GM12878 (cell line): ENCODE measurements around the gene DENND1A. TPM values are rescaled to one million over a fixed set of nuclear protein-coding genes. Genes with fewer than 3 reads are reported as not detected.
A peak's percentile ranks its signal among the peaks of the same experiment; 100 is the strongest.

Source experiments
- ATAC-seq: fragments of 200-7000 bp; cut with Tn5 transposase; 3 replicates; pipeline ENCODE4 v1.9.1; 2020; ENCODE audit warnings: mild to moderate bottlenecking, moderate library complexity
- BruUV-seq: library from RNA; stranded (reverse); fragments of 400-500 nt; replicated peaks from 2 replicates; lab custom pipeline; 2021; lab: Mats Ljungman, UMichigan
- CTCF ChIA-PET: fragments of 300-600 bp; sonication (Branson Sonifier 250); formaldehyde crosslinking; extraction: SDS; loops from one replicate; lab custom pipeline; 2021; ENCODE audit warnings: inconsistent platforms; lab: Yijun Ruan, JAX
- POLR2A ChIA-PET: fragments of 350-600 bp; formaldehyde crosslinking; extraction: SDS; loops from one replicate; lab custom pipeline; 2021; ENCODE audit warnings: inconsistent platforms; lab: Charles Lee
- RAD21 ChIA-PET: fragments of 300-600 bp; sonication (Branson Sonifier 250); formaldehyde crosslinking; loops from one replicate; lab custom pipeline; 2023; ENCODE audit warnings: antibody characterized with exemption; ENCODE audit not compliant: unreplicated experiment; lab: Charles Lee
- SMC1A ChIA-PET: fragments of 300-600 bp; sonication (Branson Sonifier 250); formaldehyde crosslinking; loops from one replicate; lab custom pipeline; 2023; ENCODE audit not compliant: unreplicated experiment, uncharacterized antibody; lab: Charles Lee
- DNase-seq: peaks from one replicate; pipeline ENCODE4 v3.0.0-alpha.2; 2011; ENCODE audit warnings: low read depth, low spot score
- FAIRE-seq: peaks from 3 replicates; lab custom pipeline; 2011; peaks lifted over from hg19 to GRCh38; lab: Jason Lieb, UNC
- H2AFZ ChIP-seq: 2 replicates; pipeline ENCODE4 v1.6.0; 2011; ENCODE audit warnings: low read depth, low read length, control low read depth; ENCODE audit not compliant: control insufficient read depth
- H3K27ac ChIP-seq: 2 replicates; pipeline ENCODE4 v1.5.1; 2011; ENCODE audit warnings: control low read depth; ENCODE audit not compliant: control insufficient read depth, insufficient read depth
- H3K27me3 ChIP-seq, 2 experiments: replicated peaks in 1 of 2; 2 replicates each; pipeline versions ENCODE4 v1.6.0 to v1.6.1; 2011; ENCODE audit warnings: low read length in 1 of 2; ENCODE audit not compliant: control insufficient read depth in 2 of 2, insufficient read depth in 2 of 2
- H3K36me3 ChIP-seq, 2 experiments: 2 replicates each; pipeline ENCODE4 v1.5.1; 2011; ENCODE audit warnings: low read length in 1 of 2; ENCODE audit not compliant: control insufficient read depth in 2 of 2, insufficient read depth in 2 of 2
- H3K4me1 ChIP-seq: 2 replicates; pipeline ENCODE4 v1.6.1; 2011; ENCODE audit warnings: mild to moderate bottlenecking, low read length, moderate library complexity, mixed read lengths; ENCODE audit not compliant: control insufficient read depth, insufficient read depth
- H3K4me2 ChIP-seq: 2 replicates; pipeline ENCODE4 v1.6.0; 2011; ENCODE audit warnings: control low read depth; ENCODE audit not compliant: control insufficient read depth, insufficient read depth
- H3K4me3 ChIP-seq: fragments of 200-600 bp; sonication (generic); 2 replicates; pipeline ENCODE4 v1.5.1; 2016
- H3K79me2 ChIP-seq: 2 replicates; pipeline ENCODE4 v1.6.0; 2011; ENCODE audit warnings: low read length; ENCODE audit not compliant: control insufficient read depth, insufficient read depth
- H3K9ac ChIP-seq: 2 replicates; pipeline ENCODE4 v1.8.0; 2011; ENCODE audit warnings: low read length, control low read depth, mixed read lengths; ENCODE audit not compliant: control insufficient read depth, insufficient read depth
- H3K9me3 ChIP-seq: replicated peaks from 3 replicates; pipeline ENCODE4 v1.5.1; 2011; ENCODE audit warnings: mild to moderate bottlenecking, low read length; ENCODE audit not compliant: control insufficient read depth, insufficient read depth
- H4K20me1 ChIP-seq: 2 replicates; pipeline ENCODE4 v1.6.0; 2011; ENCODE audit not compliant: control insufficient read depth, insufficient read depth
- BCL11A ChIP-seq: IDR thresholded peaks from 2 replicates; pipeline ENCODE4 v1.6.1; 2011; ENCODE audit warnings: low read depth, low read length
- BCL3 ChIP-seq: IDR thresholded peaks from 2 replicates; pipeline ENCODE4 v1.6.1; 2011; ENCODE audit warnings: borderline replicate concordance, low read depth, mild to moderate bottlenecking, moderate library complexity, low read length; ENCODE audit not compliant: insufficient read depth, poor library complexity, severe bottlenecking
- EP300 ChIP-seq, 2 experiments: fragments of 150-350 bp in 1 of 2; IDR thresholded peaks; 2 replicates each; pipeline ENCODE4 v1.6.1; 2011 to 2012; ENCODE audit warnings: low read depth in 2 of 2, low read length in 2 of 2, borderline replicate concordance in 1 of 2, improper control_type of control experiment in 1 of 2, inconsistent platforms in 1 of 2; ENCODE audit not compliant: control insufficient read depth in 1 of 2
- ESRRA ChIP-seq: IDR thresholded peaks from 2 replicates; pipeline ENCODE4 v1.6.1; 2012; ENCODE audit warnings: mild to moderate bottlenecking, low read length, improper control_type of control experiment
- GATAD2B ChIP-seq: fragments of 450-650 bp; conservative IDR thresholded peaks from 2 replicates; pipeline ENCODE4 v1.6.1; 2017; ENCODE audit warnings: low read depth, mild to moderate bottlenecking, moderate library complexity
- IRF3 ChIP-seq: fragments of 450-650 bp; IDR thresholded peaks from 2 replicates; pipeline ENCODE4 v1.6.1; 2014; ENCODE audit warnings: mild to moderate bottlenecking
- KAT2A ChIP-seq: conservative IDR thresholded peaks from 2 replicates; pipeline ENCODE4 v1.6.1; 2011; ENCODE audit warnings: low read depth, low read length; ENCODE audit not compliant: control insufficient read depth
- MAX ChIP-seq: IDR thresholded peaks from 2 replicates; pipeline ENCODE4 v1.6.1; 2012; ENCODE audit warnings: low read depth, low read length, improper control_type of control experiment
- NFYB ChIP-seq: IDR thresholded peaks from 2 replicates; pipeline ENCODE4 v1.6.1; 2011; ENCODE audit warnings: low read depth, mild to moderate bottlenecking, low read length, improper control_type of control experiment, moderate library complexity; ENCODE audit not compliant: insufficient read depth
- SMC3 ChIP-seq: IDR thresholded peaks from 2 replicates; pipeline ENCODE4 v1.6.1; 2011; ENCODE audit warnings: low read length, improper control_type of control experiment, borderline replicate concordance
- SREBF1 ChIP-seq: IDR thresholded peaks from 2 replicates; pipeline ENCODE4 v1.6.1; 2012; ENCODE audit warnings: mild to moderate bottlenecking, low read length
- WGBS: methylation state at CpG from one replicate; pipeline ENCODE4 v1.1.6; 2016; ENCODE audit warnings: low lambda C conversion rate; ENCODE audit not compliant: insufficient replicate concordance, insufficient coverage; ENCODE audit errors: missing lambda C conversion rate; 5-methylcytosine and 5-hydroxymethylcytosine counted together
- in situ Hi-C: fragments of 300-500 bp; cut with MboI; formaldehyde crosslinking; loops from 9 replicates; pipeline ENCODE4 v1.14.3; 2018; ENCODE audit warnings: mixed read lengths
- intact Hi-C: fragments of 100-400 bp; cut with micrococcal nuclease; formaldehyde crosslinking; loops from one replicate; pipeline ENCODE4 v1.14.2; 2022; ENCODE audit not compliant: unreplicated experiment
- polyA plus RNA-seq, 11 experiments: library from polyadenylated mRNA; depleted of rRNA in 4 of 11; unstranded in 6 of 11; stranded (reverse) in 5 of 11; fragments of >200 nt; fragmentation: Nextera tagmentation in 4 of 11; fragmentation: Illumina TruSeq in 1 of 11; extraction: Ambion mirVana in 4 of 11; extraction: Trizol in 1 of 11; gene quantifications; 1 replicate in 1 of 11; 2 replicates in 10 of 11; pipeline versions ENCODE4 v1.2.1 to v1.2.3, GENCODE V29; 2011 to 2016; ENCODE audit warnings: inconsistent platforms in 2 of 11, missing spikeins in 2 of 11, low read depth in 1 of 11
- total RNA-seq, 4 experiments: library from RNA; depleted of rRNA in 3 of 4; stranded (reverse); fragments of >200 nt in 3 of 4; fragmentation: Illumina TruSeq in 1 of 4; extraction: Trizol in 1 of 4; gene quantifications; 2 replicates each; pipeline versions ENCODE4 v1.2.1 to v1.2.3, GENCODE V29; 2013 to 2021
- TF ChIP-seq, protein P1 (sequence below): fragments of 450-650 bp; IDR thresholded peaks from 2 replicates; pipeline ENCODE4 v1.6.1; 2017; ENCODE audit warnings: mild to moderate bottlenecking, low read depth, inconsistent platforms; ENCODE audit not compliant: poor library complexity, severe bottlenecking

The DENND1A gene
- total and polyA plus RNA-seq, 10 of the 15 experiments (the other 5 are each of a cell fraction or from before 2014, with no cell fraction given) = 14.1 to 48.6 (median 35.2) TPM

DNA sequence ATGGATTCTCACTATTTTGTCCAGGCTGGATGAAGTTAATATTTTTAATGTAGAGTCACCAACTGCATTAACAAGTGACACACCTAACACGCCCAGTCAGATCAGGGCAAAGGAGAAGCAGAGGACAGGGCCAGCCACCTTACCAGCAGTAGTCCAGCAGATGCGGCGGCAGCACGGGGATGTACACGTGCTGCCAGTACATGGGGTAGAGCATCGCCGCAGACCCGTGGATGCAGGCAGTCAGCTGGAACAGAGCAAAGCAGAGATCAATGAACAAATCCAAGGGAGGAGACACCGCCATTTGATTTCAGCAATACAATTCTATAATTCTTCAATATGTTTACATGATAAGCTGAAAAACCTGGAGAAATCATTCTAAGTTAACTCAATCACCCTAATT, 299.7 kb downstream of the DENND1A start:
- H3K4me2 ChIP-seq = no peak overlapping the region
- FAIRE-seq = no peak
- no peaks in the 10 kb centered on the region for H3K79me2 ChIP-seq
- H3K9me3 ChIP-seq = no peaks in the 10 kb centered on the region
- H4K20me1 ChIP-seq = no peaks in the 10 kb centered on the region
- in situ Hi-C loops (no loop called here), intact Hi-C loops (no loop called here)
- no peaks in the 10 kb centered on the region for H3K4me1 ChIP-seq
- H3K27ac ChIP-seq = no peak overlapping the region
- peaks cover 0 to 10% of the 10 kb centered on the region in 2 experiments; a peak in 1 of 4 replicates for H3K36me3 ChIP-seq
- no peak for DNase-seq
- H3K4me3 ChIP-seq = no peak overlapping the region
- 95% methylated on average over 9 of the region's 9 CpGs for WGBS
- no peak overlapping the region for H2AFZ ChIP-seq
- BruUV-seq = no TSS peak
- H3K27me3 ChIP-seq = no peaks in the 10 kb centered on the region
- TF ChIP-seq SREBF1 (no peak), NFYB (no peak), BCL3 (no peak), ESRRA (no peak)
- SMC1A ChIA-PET = interaction anchor here (0.7 to 0.9 kb wide), 3 partner anchors 8 to 97 kb away, joined by 3 read pairs; no protein-coding TSS in a partner anchor
- no peak for ATAC-seq
- CTCF ChIA-PET = no interaction called here
- H3K9ac ChIP-seq = no peak overlapping the region
- POLR2A ChIA-PET = interaction anchor here (0.7 kb wide), 1 partner anchor 72 kb away, joined by 11 read pairs; no protein-coding TSS in a partner anchor
- RAD21 ChIA-PET = no interaction called here

- Histone ChIP-seq H3K79me2 (no peaks in the 10 kb centered on the region), H3K4me1 (no peaks in the 10 kb centered on the region), H3K4me3 (no peak overlapping the region), H2AFZ (no peak overlapping the region), H3K4me2 (no peak overlapping the region), H4K20me1 (no peaks in the 10 kb centered on the region), H3K9ac (no peak overlapping the region), H3K9me3 (no peaks in the 10 kb centered on the region), H3K27ac (no peak overlapping the region), H3K36me3 (peaks cover 0 to 10% of the 10 kb centered on the region in 2 experiments; a peak in 1 of 4 replicates), H3K27me3 (no peaks in the 10 kb centered on the region)
- RAD21 ChIA-PET = no interaction called here
- intact Hi-C loops = no loop called here
- SMC1A ChIA-PET = no interaction called here
- DNase-seq (no peak), FAIRE-seq (no peak), ATAC-seq (no peak)
- POLR2A ChIA-PET = interaction anchor here (0.6 to 0.7 kb wide), 2 partner anchors 72 to 77 kb away, joined by 7 to 11 read pairs; no protein-coding TSS in a partner anchor
- BruUV-seq = TSS peak; percentile 44
- in situ Hi-C loops = no loop called here
- CTCF ChIA-PET = no interaction called here
- WGBS = 100% methylated on average over 3 of the region's 3 CpGs
- TF ChIP-seq SMC3 (no peak), GATAD2B (no peak), MAX (no peak), BCL11A (no peak), IRF3 (no peak), KAT2A (no peak), EP300 (IDR thresholded peaks at IDR 0.05; ENCODE audit: borderline replicate concordance in 1 of 2, control insufficient read depth in 1 of 2, low read depth in 2 of 2, low read length in 2 of 2) (no peak)
- TF ChIP-seq, protein P1, sequence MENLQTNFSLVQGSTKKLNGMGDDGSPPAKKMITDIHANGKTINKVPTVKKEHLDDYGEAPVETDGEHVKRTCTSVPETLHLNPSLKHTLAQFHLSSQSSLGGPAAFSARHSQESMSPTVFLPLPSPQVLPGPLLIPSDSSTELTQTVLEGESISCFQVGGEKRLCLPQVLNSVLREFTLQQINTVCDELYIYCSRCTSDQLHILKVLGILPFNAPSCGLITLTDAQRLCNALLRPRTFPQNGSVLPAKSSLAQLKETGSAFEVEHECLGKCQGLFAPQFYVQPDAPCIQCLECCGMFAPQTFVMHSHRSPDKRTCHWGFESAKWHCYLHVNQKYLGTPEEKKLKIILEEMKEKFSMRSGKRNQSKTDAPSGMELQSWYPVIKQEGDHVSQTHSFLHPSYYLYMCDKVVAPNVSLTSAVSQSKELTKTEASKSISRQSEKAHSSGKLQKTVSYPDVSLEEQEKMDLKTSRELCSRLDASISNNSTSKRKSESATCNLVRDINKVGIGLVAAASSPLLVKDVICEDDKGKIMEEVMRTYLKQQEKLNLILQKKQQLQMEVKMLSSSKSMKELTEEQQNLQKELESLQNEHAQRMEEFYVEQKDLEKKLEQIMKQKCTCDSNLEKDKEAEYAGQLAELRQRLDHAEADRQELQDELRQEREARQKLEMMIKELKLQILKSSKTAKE = no peak
Measured at GRCh38 chr9:123629531-123629930, 300.4 kb downstream of the DENND1A start.
